Measurements from ENCODE around the gene OR2S2.

GRCh38 chr9:35932735-35933134 is 25.2 kb downstream of the OR2S2 start:
- TF ChIP-seq CTCF (IDR thresholded peaks at IDR 0.05) (no peak), REST (IDR thresholded peaks at IDR 0.05; ENCODE audit: insufficient read depth in 1 of 2, low read depth in 2 of 2, low read length in 1 of 2) (no peak), POLR2AphosphoS5 (IDR thresholded peaks at IDR 0.05; ENCODE audit: low read depth, low read length) (no peak)
